H1 (cell line): ENCODE measurements around the gene NOS1AP. TPM values are rescaled to one million over a fixed set of nuclear protein-coding genes. Genes with fewer than 3 reads are reported as not detected.

Source experiments
- CTCF ChIA-PET: fragments of 300-600 bp; sonication (Branson Sonifier 250); formaldehyde crosslinking; loops from one replicate; lab custom pipeline; 2021; ENCODE audit not compliant: partially characterized antibody; lab: Charles Lee
- POLR2A ChIA-PET: fragments of 300-600 bp; sonication (Branson Sonifier 250); formaldehyde crosslinking; loops from one replicate; lab custom pipeline; 2021; ENCODE audit warnings: inconsistent platforms; ENCODE audit not compliant: partially characterized antibody; lab: Charles Lee
- DNase-seq, 2 experiments: peaks; one replicate each; pipeline versions ENCODE4 v3.0.0 to v3.0.0-alpha.2; 2010 to 2022; ENCODE audit warnings: low spot score in 2 of 2, low read depth in 1 of 2, mixed read lengths in 1 of 2
- FAIRE-seq: peaks from 2 replicates; lab custom pipeline; 2011; peaks lifted over from hg19 to GRCh38; lab: Jason Lieb, UNC
- H2AFZ ChIP-seq: 2 replicates; pipeline ENCODE4 v1.8.1; 2012; ENCODE audit warnings: low read length, inconsistent platforms
- H2AK5ac ChIP-seq: 2 replicates; pipeline ENCODE4 v1.6.1; 2013; ENCODE audit warnings: low read depth, low read length
- H2BK120ac ChIP-seq: replicated peaks from 2 replicates; pipeline ENCODE3; 2013; ENCODE audit warnings: low read depth, low read length, inconsistent platforms
- H2BK12ac ChIP-seq: 2 replicates; pipeline ENCODE4 v1.6.1; 2013; ENCODE audit warnings: low read depth, low read length
- H2BK15ac ChIP-seq: 2 replicates; pipeline ENCODE4 v1.6.1; 2013; ENCODE audit warnings: low read length
- H2BK20ac ChIP-seq: 2 replicates; pipeline ENCODE4 v1.6.1; 2013; ENCODE audit warnings: low read length
- H2BK5ac ChIP-seq: 2 replicates; pipeline ENCODE4 v1.6.1; 2013; ENCODE audit warnings: low read depth, low read length
- H3K14ac ChIP-seq: 2 replicates; pipeline ENCODE4 v1.6.1; 2013; ENCODE audit warnings: inconsistent platforms; ENCODE audit not compliant: insufficient read length
- H3K18ac ChIP-seq: 2 replicates; pipeline ENCODE4 v1.6.1; 2013; ENCODE audit warnings: low read length; ENCODE audit errors: extremely low read depth
- H3K23ac ChIP-seq: 2 replicates; pipeline ENCODE4 v1.6.1; 2013; ENCODE audit warnings: inconsistent platforms; ENCODE audit not compliant: insufficient read length
- H3K23me2 ChIP-seq: 2 replicates; pipeline ENCODE4 v1.6.1; 2013; ENCODE audit warnings: low read depth, low read length
- H3K27ac ChIP-seq: 2 replicates; pipeline ENCODE4 v1.6.1; 2011; ENCODE audit warnings: low read depth, low read length, inconsistent platforms
- H3K27me3 ChIP-seq, 4 experiments: replicated peaks in 1 of 4; 1 replicate in 1 of 4; 2 replicates in 3 of 4; pipeline versions ENCODE4 v1.6.1 to v1.8.1; 2011 to 2013; ENCODE audit warnings: low read length in 3 of 4, mild to moderate bottlenecking in 3 of 4, inconsistent platforms in 2 of 4, mixed read lengths in 2 of 4, moderate library complexity in 1 of 4; ENCODE audit not compliant: control insufficient read depth in 3 of 4, insufficient read depth in 3 of 4; ENCODE audit errors: extremely low read depth in 1 of 4
- H3K36me3 ChIP-seq, 4 experiments: 2 replicates each; pipeline versions ENCODE4 v1.6.1 to v1.8.1; 2011 to 2013; ENCODE audit warnings: mild to moderate bottlenecking in 4 of 4, low read length in 3 of 4, moderate library complexity in 2 of 4, control low read depth in 1 of 4, inconsistent platforms in 1 of 4; ENCODE audit not compliant: insufficient read depth in 4 of 4, control insufficient read depth in 2 of 4
- H3K4ac ChIP-seq: replicated peaks from 2 replicates; pipeline ENCODE3; 2013; ENCODE audit warnings: low read length, low read depth, mixed read lengths, inconsistent platforms; ENCODE audit not compliant: insufficient read length
- H3K4me1 ChIP-seq, 4 experiments: replicated peaks in 1 of 4; 1 replicate in 1 of 4; 2 replicates in 3 of 4; pipeline versions ENCODE4 v1.6.1 to v1.8.1; 2011 to 2013; ENCODE audit warnings: low read length in 3 of 4, inconsistent platforms in 2 of 4, mixed read lengths in 1 of 4; ENCODE audit not compliant: insufficient read depth in 4 of 4, control insufficient read depth in 3 of 4
- H3K4me2 ChIP-seq, 2 experiments: 2 replicates each; pipeline versions ENCODE4 v1.6.1 to v1.8.1; 2011 to 2013; ENCODE audit warnings: low read depth in 2 of 2, low read length in 2 of 2, control low read depth in 1 of 2, inconsistent platforms in 1 of 2, mild to moderate bottlenecking in 1 of 2; ENCODE audit not compliant: insufficient read depth in 1 of 2
- H3K4me3 ChIP-seq, 4 experiments: fragments of 200-600, 300-600 bp in 1 of 4; sonication (generic), shearing (Covaris generic), sonication (Bioruptor Twin) in 1 of 4; 2 replicates each; pipeline versions ENCODE4 v1.5.1 to v1.8.1; 2011 to 2016; ENCODE audit warnings: low read length in 4 of 4, low read depth in 3 of 4, control low read depth in 2 of 4, inconsistent platforms in 2 of 4, mild to moderate bottlenecking in 2 of 4, mixed read lengths in 1 of 4, moderate library complexity in 1 of 4; ENCODE audit not compliant: insufficient read depth in 2 of 4; ENCODE audit errors: extremely low read depth in 1 of 4
- H3K56ac ChIP-seq: replicated peaks from 2 replicates; pipeline ENCODE3; 2013; ENCODE audit warnings: low read depth, mild to moderate bottlenecking, mixed read lengths, low read length, inconsistent platforms; ENCODE audit not compliant: insufficient read length
- H3K79me1 ChIP-seq: 2 replicates; pipeline ENCODE4 v1.6.1; 2013; ENCODE audit warnings: low read depth, low read length, control low read depth
- H3K79me2 ChIP-seq, 2 experiments: 2 replicates each; pipeline versions ENCODE4 v1.6.1 to v1.8.1; 2012 to 2013; ENCODE audit warnings: low read length in 2 of 2, mild to moderate bottlenecking in 2 of 2, inconsistent platforms in 1 of 2; ENCODE audit not compliant: insufficient read depth in 2 of 2, control insufficient read depth in 1 of 2
- H3K9ac ChIP-seq, 4 experiments: replicated peaks in 1 of 4; 1 replicate in 1 of 4; 2 replicates in 3 of 4; pipeline versions ENCODE4 v1.6.1 to v1.8.1; 2011 to 2013; ENCODE audit warnings: low read depth in 3 of 4, low read length in 3 of 4, control low read depth in 2 of 4, mild to moderate bottlenecking in 2 of 4, moderate library complexity in 2 of 4, inconsistent platforms in 1 of 4; ENCODE audit errors: extremely low read depth in 1 of 4
- H3K9me3 ChIP-seq, 2 experiments: 2 replicates each; pipeline versions ENCODE4 v1.6.1 to v1.8.1; 2012 to 2013; ENCODE audit warnings: mild to moderate bottlenecking in 2 of 2, moderate library complexity in 2 of 2, control low read depth in 1 of 2, inconsistent platforms in 1 of 2, low read depth in 1 of 2, low read length in 1 of 2, mixed read lengths in 1 of 2; ENCODE audit not compliant: insufficient read depth in 2 of 2
- H4K20me1 ChIP-seq, 2 experiments: replicated peaks in 1 of 2; 2 replicates each; pipeline versions ENCODE3 to v1.8.1; 2011 to 2013; ENCODE audit warnings: inconsistent platforms in 2 of 2, low read length in 2 of 2, mild to moderate bottlenecking in 1 of 2; ENCODE audit not compliant: insufficient read depth in 2 of 2, control insufficient read depth in 1 of 2
- H4K5ac ChIP-seq: 2 replicates; pipeline ENCODE4 v1.6.1; 2013; ENCODE audit warnings: low read length, low read depth, mixed read lengths, inconsistent platforms; ENCODE audit not compliant: insufficient read length
- H4K8ac ChIP-seq: 2 replicates; pipeline ENCODE4 v1.8.0; 2013; ENCODE audit warnings: mild to moderate bottlenecking, moderate library complexity, low read length, inconsistent platforms; ENCODE audit not compliant: insufficient read depth; ENCODE audit errors: extremely low read depth
- H4K91ac ChIP-seq: replicated peaks from 2 replicates; pipeline ENCODE3; 2013; ENCODE audit warnings: low read length, mixed read lengths, inconsistent platforms; ENCODE audit not compliant: insufficient read length
- ASH2L ChIP-seq: fragments of 200-600, 300-600 bp; sonication (generic); IDR thresholded peaks from one replicate; pipeline ENCODE4 v1.7.1; 2017; ENCODE audit warnings: low read length
- CBX8 ChIP-seq: fragments of 300-800, 300-1000 bp; sonication (generic); IDR thresholded peaks from 2 replicates; pipeline ENCODE4 v1.7.1; 2016; ENCODE audit warnings: low read depth, low read length, borderline replicate concordance
- CTBP2 ChIP-seq: IDR thresholded peaks from 2 replicates; pipeline ENCODE4 v1.7.0; 2011; ENCODE audit warnings: borderline replicate concordance, mild to moderate bottlenecking, moderate library complexity, mixed read lengths, low read length; ENCODE audit not compliant: insufficient read depth, insufficient read length
- EGR1 ChIP-seq: IDR thresholded peaks from 2 replicates; pipeline ENCODE4 v1.6.1; 2011; ENCODE audit warnings: low read depth, low read length, borderline replicate concordance
- EP300 ChIP-seq, 2 experiments: IDR thresholded peaks; 1 replicate in 1 of 2; 2 replicates in 1 of 2; pipeline ENCODE4 v1.6.1; 2011 to 2012; ENCODE audit warnings: low read depth in 2 of 2, low read length in 2 of 2, mild to moderate bottlenecking in 2 of 2, borderline replicate concordance in 1 of 2, inconsistent platforms in 1 of 2, moderate library complexity in 1 of 2
- FOSL1 ChIP-seq: IDR thresholded peaks from 2 replicates; pipeline ENCODE4 v1.6.1; 2011; ENCODE audit warnings: mild to moderate bottlenecking, low read depth, low read length, moderate library complexity; ENCODE audit not compliant: insufficient read depth
- KDM1A ChIP-seq: fragments of 200-600, 300-600 bp; sonication (generic); IDR thresholded peaks from 2 replicates; pipeline ENCODE4 v1.7.1; 2016; ENCODE audit warnings: mild to moderate bottlenecking, low read length, borderline replicate concordance
- KDM4A ChIP-seq: IDR thresholded peaks from one replicate; pipeline ENCODE4 v1.7.1; 2012; ENCODE audit warnings: low read depth, mild to moderate bottlenecking, moderate library complexity, low read length, inconsistent platforms; ENCODE audit not compliant: severe bottlenecking
- POU5F1 ChIP-seq: IDR thresholded peaks from 2 replicates; pipeline ENCODE4 v1.6.1; 2011; ENCODE audit warnings: low read depth, mild to moderate bottlenecking, low read length, moderate library complexity
- SIRT6 ChIP-seq: IDR thresholded peaks from one replicate; pipeline ENCODE4 v1.7.1; 2012; ENCODE audit warnings: low read length, inconsistent platforms
- SRF ChIP-seq: IDR thresholded peaks from 2 replicates; pipeline ENCODE4 v1.6.1; 2011; ENCODE audit warnings: mild to moderate bottlenecking, low read depth, low read length, moderate library complexity
- SUZ12 ChIP-seq: fragments of 200-600 bp; sonication (generic); IDR thresholded peaks from 2 replicates; pipeline ENCODE4 v1.6.1; 2012; ENCODE audit warnings: mild to moderate bottlenecking, inconsistent platforms, low read length, moderate library complexity, mixed read lengths
- TAF1 ChIP-seq: IDR thresholded peaks from 2 replicates; pipeline ENCODE4 v1.6.1; 2011; ENCODE audit warnings: mild to moderate bottlenecking, low read depth, low read length
- TCF12 ChIP-seq: IDR thresholded peaks from 2 replicates; pipeline ENCODE4 v1.6.1; 2011; ENCODE audit warnings: low read depth, mild to moderate bottlenecking, low read length
- polyA plus RNA-seq, 7 experiments: library from polyadenylated mRNA; depleted of rRNA in 3 of 7; stranded (reverse) in 5 of 7; unstranded in 2 of 7; fragments of >200 nt in 5 of 7; fragments of 200-250 nt in 2 of 7; gene quantifications; 1 replicate in 5 of 7; 2 replicates in 1 of 7; 4 replicates in 1 of 7; pipeline versions ENCODE4 v1.2.1 to v1.2.3, GENCODE V29; 2011 to 2013; ENCODE audit warnings: missing spikeins in 2 of 7, mixed read lengths in 2 of 7
- total RNA-seq: library from RNA; stranded (reverse); fragmentation: NEBNext Ultra II Directional; extraction: Animal tissue kit (Norgen Biotek cat#: 25700); gene quantifications from 2 replicates; pipeline ENCODE4 v1.2.1, GENCODE V29; 2021

NOS1AP gene
- total and polyA plus RNA-seq, 2 of the 8 experiments (the other 6 are each of a cell fraction or from before 2014, with no cell fraction given) = 2.4 to 12.1 TPM

- Histone ChIP-seq H2AK5ac (no peak overlapping the region), H2BK12ac (no peak overlapping the region), H4K91ac (no peak overlapping the region), H3K79me1 (no peaks in the 10 kb centered on the region; the same call in 1 of the 2 replicates), H3K9me3 (no peaks in the 10 kb centered on the region), H4K5ac (no peak overlapping the region), H3K14ac (no peak overlapping the region), H3K18ac (no peak overlapping the region), H3K36me3 (no peaks in the 10 kb centered on the region), H3K4me3 (no peak overlapping the region), H2BK15ac (no peak overlapping the region), H2BK120ac (no peak overlapping the region), H4K20me1 (no peaks in the 10 kb centered on the region), H4K8ac (no peak overlapping the region), H3K23ac (no peak overlapping the region), H3K9ac (no peak overlapping the region), H3K23me2 (no peaks in the 10 kb centered on the region; the same call in 1 of the 2 replicates), H3K56ac (no peak overlapping the region), H3K79me2 (peaks cover 2 to 22% of the 10 kb centered on the region in 2 experiments; a peak in 3 of 4 replicates), H3K27me3 (0 out of 7 replicates have a peak, but pooled peaks cover 0 to 3% (median 0%) of the 10 kb centered on the region in 4 experiments), H2BK20ac (no peak overlapping the region), H2AFZ (no peak overlapping the region), H3K4ac (no peak overlapping the region), H3K4me1 (peaks cover 0 to 15% (median 11%) of the 10 kb centered on the region in 4 experiments; a peak in 6 of 7 replicates), H2BK5ac (no peak overlapping the region), H3K4me2 (no peak overlapping the region), H3K27ac (no peak overlapping the region)
- DNase-seq (no peak), FAIRE-seq (no peak)
- no peak for TF ChIP-seq SRF
- TF ChIP-seq TAF1 = no peak
- TF ChIP-seq SIRT6 = no peak
- TF ChIP-seq POU5F1 = no peak
- no peak for TF ChIP-seq FOSL1
- no peak for TF ChIP-seq SUZ12
- no peak for TF ChIP-seq EP300 (IDR thresholded peaks at IDR 0.05; ENCODE audit: borderline replicate concordance in 1 of 2, low read depth in 2 of 2, low read length in 2 of 2)
- no peak for TF ChIP-seq KDM4A
- no peak for TF ChIP-seq CBX8
- no peak for TF ChIP-seq EGR1
- TF ChIP-seq CTBP2 = no peak
- TF ChIP-seq TCF12 = no peak
- TF ChIP-seq KDM1A = no peak
- no peak for TF ChIP-seq ASH2L
- ChIA-PET CTCF (interaction anchor here (1.3 kb wide), 1 partner anchor 76 kb away, joined by 3 read pairs; no protein-coding TSS in a partner anchor), POLR2A (no interaction called here)
These were observed 154.8 kb downstream of the NOS1AP start for GRCh38 chr1:162224267-162224666.
